ENCODE results near the gene CCT5. TPM values are rescaled to one million over a fixed set of nuclear protein-coding genes. Genes with fewer than 3 reads are reported as not detected.

CCT5 gene
- total and polyA plus RNA-seq, 4 experiments from 2014 or later: 92.7 to 236 (median 148) TPM

DNA sequence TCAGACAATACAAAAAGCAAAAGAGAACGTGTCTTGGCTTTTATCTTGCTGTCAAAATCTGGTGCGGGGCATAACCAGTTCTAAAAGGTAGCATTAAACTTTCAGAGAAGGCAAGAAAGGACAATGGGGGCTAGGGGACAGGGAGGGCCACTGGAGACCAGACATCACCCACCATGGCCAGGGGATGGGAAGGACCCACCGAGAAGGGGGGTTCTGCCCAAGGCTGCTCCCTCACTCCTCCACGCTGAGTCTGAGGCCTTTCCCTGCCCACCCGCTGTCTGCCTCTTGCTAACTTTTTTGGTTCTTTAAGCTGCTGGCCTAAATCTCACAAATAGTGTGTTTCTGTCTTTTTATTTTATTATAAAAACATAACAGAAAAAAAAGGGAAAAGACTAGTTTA lies 34.0 kb upstream of the CCT5 start:
- ChIA-PET CTCF (ENCODE audit: partially characterized antibody) (no interaction called here), POLR2A (ENCODE audit: partially characterized antibody) (no interaction called here)
- Histone ChIP-seq H3K9me3 (ENCODE audit: control insufficient read depth in 1 of 2, low read length in 2 of 2) (no peaks in the 10 kb centered on the region), H3K36me3 (ENCODE audit: insufficient read depth, low read length) (no peaks in the 10 kb centered on the region), H3K27me3 (ENCODE audit: insufficient read depth, low read length) (no peaks in the 10 kb centered on the region), H3K4me3 (ENCODE audit: low read length in 2 of 2) (no peak overlapping the region), H3K4me1 (ENCODE audit: insufficient read depth, low read length) (no peaks in the 10 kb centered on the region), H3K27ac (ENCODE audit: low read depth, low read length) (no peak overlapping the region)
- intact Hi-C loops (cut with micrococcal nuclease): no loop called here
- Mint-ChIP-seq H3K27me3 (no peaks in the 10 kb centered on the region), H3K9me3 (no peaks in the 10 kb centered on the region), H3K4me1 (no peaks in the 10 kb centered on the region), H3K27ac (no peak overlapping the region), H3K36me3 (no peaks in the 10 kb centered on the region), H3K4me3 (no peak overlapping the region)
- no peak for DNase-seq

DNA sequence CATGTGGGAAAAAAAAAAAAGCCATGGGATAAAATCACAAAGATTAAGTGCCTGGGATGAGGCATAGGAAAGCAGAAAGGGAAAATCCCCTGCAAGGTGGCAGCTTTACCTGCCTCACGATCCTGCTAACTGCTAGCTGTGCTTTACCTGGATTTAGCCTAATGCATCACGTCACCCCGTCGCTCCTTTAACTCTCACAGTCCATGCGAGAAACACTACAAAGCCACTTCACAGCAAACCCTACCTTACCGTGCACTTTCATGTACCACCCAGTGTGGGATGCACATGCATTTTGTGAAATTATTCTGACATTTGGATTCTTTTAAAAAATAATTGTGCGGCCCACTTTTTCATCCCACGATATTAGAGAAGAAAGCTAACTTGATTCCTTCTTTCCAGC lies 31.4 kb upstream of the CCT5 start:
- intact Hi-C loops (cut with micrococcal nuclease): no loop called here
- no peak for DNase-seq
- H3K4me3 ChIP-seq (ENCODE audit: low read length in 2 of 2): no peak overlapping the region
- Mint-ChIP-seq H3K36me3 (peaks cover 5 to 17% of the 10 kb centered on the region in 2 donors), H3K27me3 (no peaks in the 10 kb centered on the region), H3K27ac (no peak overlapping the region), H3K4me3 (no peak overlapping the region), H3K4me1 (no peaks in the 10 kb centered on the region), H3K9me3 (peaks cover 0 to 2% (median 0%) of the 10 kb centered on the region in 8 donors)
- H3K27ac ChIP-seq (ENCODE audit: low read depth, low read length): no peak overlapping the region
- H3K36me3 ChIP-seq (ENCODE audit: insufficient read depth, low read length): no peaks in the 10 kb centered on the region
- ChIA-PET CTCF (ENCODE audit: partially characterized antibody) (no interaction called here), POLR2A (ENCODE audit: partially characterized antibody) (no interaction called here)
- no peaks in the 10 kb centered on the region for H3K9me3 ChIP-seq (ENCODE audit: control insufficient read depth in 1 of 2, low read length in 2 of 2)
- H3K4me1 ChIP-seq (ENCODE audit: insufficient read depth, low read length): no peaks in the 10 kb centered on the region
- no peaks in the 10 kb centered on the region for H3K27me3 ChIP-seq (ENCODE audit: insufficient read depth, low read length)

- no peaks in the 10 kb centered on the region for H3K9me3 ChIP-seq (ENCODE audit: control insufficient read depth in 1 of 2, low read length in 2 of 2)
- H3K27me3 ChIP-seq (ENCODE audit: insufficient read depth, low read length): no peaks in the 10 kb centered on the region
- H3K4me1 ChIP-seq (ENCODE audit: insufficient read depth, low read length): no peaks in the 10 kb centered on the region
- H3K4me3 ChIP-seq (ENCODE audit: low read length in 2 of 2): no peak overlapping the region
- H3K36me3 Mint-ChIP-seq: peaks cover 7 to 21% of the 10 kb centered on the region in 2 donors
- ChIA-PET CTCF (ENCODE audit: partially characterized antibody) (no interaction called here), POLR2A (ENCODE audit: partially characterized antibody) (no interaction called here)
- no peak overlapping the region for H3K4me3 Mint-ChIP-seq
- no peaks in the 10 kb centered on the region for H3K4me1 Mint-ChIP-seq
- H3K36me3 ChIP-seq (ENCODE audit: insufficient read depth, low read length): no peaks in the 10 kb centered on the region
- DNase-seq: no peak
- no peaks in the 10 kb centered on the region for H3K27me3 Mint-ChIP-seq
- H3K27ac ChIP-seq (ENCODE audit: low read depth, low read length): no peak overlapping the region
- H3K27ac Mint-ChIP-seq: no peak overlapping the region
- intact Hi-C loops (cut with micrococcal nuclease): no loop called here
- H3K9me3 Mint-ChIP-seq: peaks cover 0 to 2% (median 0%) of the 10 kb centered on the region in 8 donors
These were observed 31.0 kb upstream of the CCT5 start for GRCh38 chr5:10219068-10219467.

DNA sequence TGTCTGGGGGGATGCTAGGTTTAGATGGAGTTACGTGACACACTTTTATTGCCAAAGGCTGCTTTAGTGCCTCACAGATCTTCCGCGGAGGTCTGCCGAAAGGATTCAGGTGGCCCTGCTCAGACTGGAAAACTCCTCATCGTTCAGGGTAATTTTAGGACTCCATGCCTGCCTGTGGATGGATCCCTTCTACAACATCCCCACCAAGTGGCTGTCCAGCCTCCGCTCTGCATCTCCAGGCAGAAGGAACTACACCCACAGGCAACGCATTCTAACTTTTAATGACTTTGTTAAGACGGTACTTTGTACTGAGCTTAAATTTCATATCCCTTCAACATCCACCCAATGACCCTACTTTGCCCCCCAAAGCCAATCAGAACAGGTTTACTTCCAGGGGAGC lies 29.8 kb upstream of the CCT5 start:
- H3K27me3 ChIP-seq (ENCODE audit: insufficient read depth, low read length): no peaks in the 10 kb centered on the region
- H3K36me3 ChIP-seq (ENCODE audit: insufficient read depth, low read length): no peaks in the 10 kb centered on the region
- H3K9me3 ChIP-seq (ENCODE audit: control insufficient read depth in 1 of 2, low read length in 2 of 2): no peaks in the 10 kb centered on the region
- no peaks in the 10 kb centered on the region for H3K4me1 ChIP-seq (ENCODE audit: insufficient read depth, low read length)
- no peaks in the 10 kb centered on the region for H3K4me1 Mint-ChIP-seq
- ChIA-PET POLR2A (ENCODE audit: partially characterized antibody) (no interaction called here), CTCF (ENCODE audit: partially characterized antibody) (no interaction called here)
- no peak overlapping the region for H3K27ac ChIP-seq (ENCODE audit: low read depth, low read length)
- no peaks in the 10 kb centered on the region for H3K27me3 Mint-ChIP-seq
- no peak overlapping the region for H3K4me3 ChIP-seq (ENCODE audit: low read length in 2 of 2)
- peaks cover 12 to 32% of the 10 kb centered on the region in 2 donors for H3K36me3 Mint-ChIP-seq
- DNase-seq: no peak
- intact Hi-C loops (cut with micrococcal nuclease): no loop called here
- H3K9me3 Mint-ChIP-seq: peaks cover 0 to 8% (median 5%) of the 10 kb centered on the region in 8 donors
- H3K4me3 Mint-ChIP-seq: no peak overlapping the region
- no peak overlapping the region for H3K27ac Mint-ChIP-seq

- H3K27ac Mint-ChIP-seq: no peak overlapping the region
- no peak for DNase-seq
- peaks cover 18 to 52% of the 10 kb centered on the region in 2 donors for H3K36me3 Mint-ChIP-seq
- ChIA-PET POLR2A (ENCODE audit: partially characterized antibody) (no interaction called here), CTCF (ENCODE audit: partially characterized antibody) (interaction anchor here (1.0 kb wide), 1 partner anchor 9 kb away, joined by 3 read pairs; no protein-coding TSS in a partner anchor)
- no peak overlapping the region for H3K4me3 ChIP-seq (ENCODE audit: low read length in 2 of 2)
- peaks cover 0 to 14% (median 9%) of the 10 kb centered on the region in 8 donors for H3K9me3 Mint-ChIP-seq
- intact Hi-C loops (cut with micrococcal nuclease): no loop called here
- H3K4me3 Mint-ChIP-seq: no peak overlapping the region
- H3K4me1 ChIP-seq (ENCODE audit: insufficient read depth, low read length): no peaks in the 10 kb centered on the region
- H3K9me3 ChIP-seq (ENCODE audit: control insufficient read depth in 1 of 2, low read length in 2 of 2): no peaks in the 10 kb centered on the region
- no peaks in the 10 kb centered on the region for H3K27me3 ChIP-seq (ENCODE audit: insufficient read depth, low read length)
- H3K27me3 Mint-ChIP-seq: no peaks in the 10 kb centered on the region
- H3K36me3 ChIP-seq (ENCODE audit: insufficient read depth, low read length): no peaks in the 10 kb centered on the region
- no peaks in the 10 kb centered on the region for H3K4me1 Mint-ChIP-seq
- H3K27ac ChIP-seq (ENCODE audit: low read depth, low read length): no peak overlapping the region
These were observed 27.8 kb upstream of the CCT5 start for GRCh38 chr5:10222326-10222725.

DNA sequence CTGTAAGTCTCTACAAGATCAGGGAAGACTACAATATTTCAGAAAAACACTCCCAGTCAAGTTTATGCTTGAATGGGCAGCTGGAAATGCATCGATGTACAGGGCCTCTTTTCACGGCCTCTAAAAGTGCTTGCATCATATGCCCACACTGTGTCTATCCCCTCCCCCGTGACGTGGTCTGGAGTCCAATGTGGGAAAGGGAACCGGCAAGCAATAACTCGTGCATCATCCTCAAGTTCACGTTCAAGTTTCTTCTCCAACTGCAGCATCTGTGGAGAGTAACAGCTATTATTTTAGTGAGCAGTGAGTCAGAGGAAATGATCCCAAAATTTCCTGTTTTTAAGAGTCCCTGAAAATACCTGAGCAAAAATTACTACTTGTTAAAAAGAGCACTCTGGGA lies 22.7 kb upstream of the CCT5 start:
- CTCF ChIA-PET (ENCODE audit: partially characterized antibody): no interaction called here
- no peaks in the 10 kb centered on the region for H3K36me3 ChIP-seq (ENCODE audit: insufficient read depth, low read length)
- POLR2A ChIA-PET (ENCODE audit: partially characterized antibody): no interaction called here
- no peak for DNase-seq
- no peak overlapping the region for H3K27ac Mint-ChIP-seq
- H3K9me3 Mint-ChIP-seq: peaks cover 0 to 14% (median 9%) of the 10 kb centered on the region in 8 donors
- H3K4me1 ChIP-seq (ENCODE audit: insufficient read depth, low read length): no peaks in the 10 kb centered on the region
- no peaks in the 10 kb centered on the region for H3K9me3 ChIP-seq (ENCODE audit: control insufficient read depth in 1 of 2, low read length in 2 of 2)
- no peaks in the 10 kb centered on the region for H3K4me1 Mint-ChIP-seq
- H3K4me3 Mint-ChIP-seq: no peak overlapping the region
- intact Hi-C loops (cut with micrococcal nuclease): no loop called here
- no peaks in the 10 kb centered on the region for H3K27me3 Mint-ChIP-seq
- H3K36me3 Mint-ChIP-seq: peaks cover 29 to 69% of the 10 kb centered on the region in 2 donors
- H3K27ac ChIP-seq (ENCODE audit: low read depth, low read length): no peak overlapping the region
- no peak overlapping the region for H3K4me3 ChIP-seq (ENCODE audit: low read length in 2 of 2)
- H3K27me3 ChIP-seq (ENCODE audit: insufficient read depth, low read length): no peaks in the 10 kb centered on the region

DNA sequence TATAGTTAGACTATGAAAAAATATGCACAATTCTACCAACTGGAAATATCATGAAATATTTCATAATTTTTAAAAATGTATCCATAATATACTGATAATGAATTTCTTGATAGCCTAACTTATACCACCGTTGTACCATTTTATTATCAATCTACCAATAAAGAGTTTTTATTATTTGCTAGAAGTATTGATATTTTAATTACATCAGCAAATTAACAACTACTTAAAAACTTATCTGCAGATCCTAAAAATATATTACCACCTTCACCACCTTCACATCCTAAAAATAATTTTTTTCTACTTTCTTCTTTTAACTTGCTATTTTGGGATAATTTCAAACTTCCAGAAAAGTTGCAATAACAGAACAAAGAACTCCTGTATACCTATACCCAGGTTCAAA lies 21.8 kb upstream of the CCT5 start:
- ChIA-PET CTCF (ENCODE audit: partially characterized antibody) (no interaction called here), POLR2A (ENCODE audit: partially characterized antibody) (no interaction called here)
- H3K4me1 ChIP-seq (ENCODE audit: insufficient read depth, low read length): no peaks in the 10 kb centered on the region
- H3K27ac Mint-ChIP-seq: no peak overlapping the region
- H3K36me3 ChIP-seq (ENCODE audit: insufficient read depth, low read length): no peaks in the 10 kb centered on the region
- no peaks in the 10 kb centered on the region for H3K27me3 ChIP-seq (ENCODE audit: insufficient read depth, low read length)
- H3K9me3 ChIP-seq (ENCODE audit: control insufficient read depth in 1 of 2, low read length in 2 of 2): no peaks in the 10 kb centered on the region
- no peaks in the 10 kb centered on the region for H3K27me3 Mint-ChIP-seq
- H3K36me3 Mint-ChIP-seq: peaks cover 30 to 66% of the 10 kb centered on the region in 2 donors
- intact Hi-C loops (cut with micrococcal nuclease): no loop called here
- no peak overlapping the region for H3K4me3 ChIP-seq (ENCODE audit: low read length in 2 of 2)
- H3K4me1 Mint-ChIP-seq: no peaks in the 10 kb centered on the region
- H3K27ac ChIP-seq (ENCODE audit: low read depth, low read length): no peak overlapping the region
- no peak for DNase-seq
- H3K9me3 Mint-ChIP-seq: peaks cover 0 to 14% (median 9%) of the 10 kb centered on the region in 8 donors
- H3K4me3 Mint-ChIP-seq: no peak overlapping the region
